K562 (cell line): ENCODE results near the gene HAUS6. TPM values are rescaled to one million over a fixed set of nuclear protein-coding genes. Genes with fewer than 3 reads are reported as not detected.

Experiments used
- ATAC-seq: fragments of 200-7000 bp; cut with Tn5 transposase; 3 replicates; pipeline ENCODE4 v1.9.1; 2020; ENCODE audit warnings: moderate library complexity
- BruUV-seq: library from RNA; stranded (reverse); fragments of 400-500 nt; replicated peaks from 2 replicates; lab custom pipeline; 2021; lab: Mats Ljungman, UMichigan
- CTCF ChIA-PET: fragments of 300-600 bp; formaldehyde crosslinking; extraction: SDS; loops from one replicate; lab custom pipeline; 2021; ENCODE audit warnings: low intra/inter-chr PET ratio; lab: Yijun Ruan, JAX
- POLR2A ChIA-PET: fragments of 300-600, 350-650 bp; sonication (Branson Sonifier 250); formaldehyde crosslinking; extraction: SDS; loops from one replicate; lab custom pipeline; 2021; ENCODE audit warnings: antibody characterized with exemption, inconsistent platforms; lab: Yijun Ruan, JAX
- DNase-seq, 4 experiments: peaks; one replicate each; pipeline versions ENCODE4 v3.0.0 to v3.0.0-alpha.2; 2011 to 2018; ENCODE audit warnings: low spot score in 3 of 4, mixed read lengths in 3 of 4; ENCODE audit errors: extremely low read depth in 1 of 4
- FAIRE-seq: peaks from 2 replicates; lab custom pipeline; 2011; peaks lifted over from hg19 to GRCh38; lab: Jason Lieb, UNC
- H2AFZ ChIP-seq: 2 replicates; pipeline ENCODE4 v1.6.0; 2011; ENCODE audit warnings: low read depth, low read length, control low read depth, inconsistent platforms
- H3K27ac ChIP-seq: fragments of 200-600 bp; 3 replicates; pipeline ENCODE4 v1.8.0; 2011; ENCODE audit warnings: low read depth, mild to moderate bottlenecking, control low read depth, inconsistent platforms, low read length, moderate library complexity, mixed read lengths; ENCODE audit errors: extremely low read depth
- H3K27me3 ChIP-seq, 2 experiments: fragments of 300-600 bp in 1 of 2; 2 replicates in 1 of 2; 3 replicates in 1 of 2; pipeline versions ENCODE4 v1.6.0 to v1.8.0; 2011; ENCODE audit warnings: inconsistent platforms in 2 of 2, low read length in 2 of 2, mild to moderate bottlenecking in 1 of 2, mixed read lengths in 1 of 2, moderate library complexity in 1 of 2; ENCODE audit not compliant: control insufficient read depth in 2 of 2, insufficient read depth in 2 of 2
- H3K36me3 ChIP-seq: fragments of 300-600 bp; 3 replicates; pipeline ENCODE4 v1.8.0; 2011; ENCODE audit warnings: mild to moderate bottlenecking, low read length, inconsistent platforms; ENCODE audit not compliant: control insufficient read depth, insufficient read depth
- H3K4me1 ChIP-seq, 2 experiments: fragments of 200-600 bp in 1 of 2; replicated peaks in 1 of 2; 2 replicates in 1 of 2; 3 replicates in 1 of 2; pipeline versions ENCODE4 v1.5.1 to v1.8.0; 2011; ENCODE audit warnings: inconsistent platforms in 2 of 2, low read length in 2 of 2, mild to moderate bottlenecking in 1 of 2, mixed read lengths in 1 of 2, moderate library complexity in 1 of 2; ENCODE audit not compliant: control insufficient read depth in 2 of 2, insufficient read depth in 2 of 2
- H3K4me2 ChIP-seq: 2 replicates; pipeline ENCODE4 v1.6.1; 2011; ENCODE audit warnings: low read length, control low read depth, inconsistent platforms, mixed read lengths; ENCODE audit not compliant: insufficient read depth
- H3K4me3 ChIP-seq: fragments of 200-600 bp; sonication (generic), shearing (Covaris generic); 2 replicates; pipeline ENCODE4 v1.5.1; 2016; ENCODE audit warnings: control low read depth, inconsistent platforms
- H3K79me2 ChIP-seq: fragments of 200-600 bp; 3 replicates; pipeline ENCODE4 v1.8.0; 2011; ENCODE audit warnings: low read length, inconsistent platforms; ENCODE audit not compliant: control insufficient read depth, insufficient read depth
- H3K9ac ChIP-seq, 2 experiments: 2 replicates each; pipeline versions ENCODE4 v1.6.0 to v1.6.1; 2011; ENCODE audit warnings: low read depth in 2 of 2, low read length in 2 of 2, control low read depth in 1 of 2, inconsistent platforms in 1 of 2, mild to moderate bottlenecking in 1 of 2, mixed read lengths in 1 of 2; ENCODE audit not compliant: insufficient read depth in 1 of 2
- H3K9me1 ChIP-seq: one replicate; pipeline ENCODE4 v1.6.0; 2011; ENCODE audit warnings: inconsistent platforms, mild to moderate bottlenecking, low read length, moderate library complexity; ENCODE audit not compliant: control insufficient read depth, insufficient read depth
- H3K9me3 ChIP-seq: replicated peaks from 2 replicates; pipeline ENCODE4 v1.5.1; 2011; ENCODE audit warnings: low read depth, low read length, inconsistent platforms; ENCODE audit not compliant: control insufficient read depth, insufficient read depth
- H4K20me1 ChIP-seq: replicated peaks from 2 replicates; pipeline ENCODE4 v1.6.1; 2011; ENCODE audit warnings: low read length, inconsistent platforms, mixed read lengths; ENCODE audit not compliant: control insufficient read depth, insufficient read depth
- BCL6 ChIP-seq: fragments of 250-450 bp; sonication (Bioruptor Pico); IDR thresholded peaks from 2 replicates; pipeline ENCODE4 v1.4.0; 2020
- HDAC6 ChIP-seq: IDR thresholded peaks from 2 replicates; pipeline ENCODE4 v1.6.1; 2012; ENCODE audit warnings: low read depth, mild to moderate bottlenecking, control low read depth, inconsistent platforms, low read length, moderate library complexity
- KDM5B ChIP-seq: fragments of 200-600 bp; sonication (generic); IDR thresholded peaks from 2 replicates; pipeline ENCODE4 v1.6.1; 2012; ENCODE audit warnings: low read depth, mild to moderate bottlenecking, moderate library complexity, low read length, control low read depth, inconsistent platforms; ENCODE audit not compliant: insufficient replicate concordance
- LCOR ChIP-seq: sonication (generic); formaldehyde crosslinking; IDR thresholded peaks from 2 replicates; pipeline ENCODE4 v1.8.0; 2022; ENCODE audit warnings: mild to moderate bottlenecking, missing genetic modification reagents
- RBM25 ChIP-seq: fragments of 200-400 bp; formaldehyde crosslinking; IDR thresholded peaks from 2 replicates; pipeline ENCODE4 v1.6.1; 2018; ENCODE audit warnings: low read length, low read depth, moderate library complexity; ENCODE audit not compliant: severe bottlenecking
- SIN3B ChIP-seq: fragments of 450-650 bp; IDR thresholded peaks from 2 replicates; pipeline ENCODE4 v1.6.1; 2017; ENCODE audit warnings: low read depth, mild to moderate bottlenecking, moderate library complexity
- TAL1 ChIP-seq: fragments of 450-650 bp; IDR thresholded peaks from 2 replicates; pipeline ENCODE4 v1.6.1; 2016; ENCODE audit warnings: mild to moderate bottlenecking
- TSHZ1 ChIP-seq: fragments of 250-450 bp; sonication (Bioruptor Pico); IDR thresholded peaks from 2 replicates; pipeline ENCODE4 v1.4.0; 2020; ENCODE audit warnings: mild to moderate bottlenecking, moderate library complexity
- ZBTB17 ChIP-seq: fragments of 450-650 bp; formaldehyde crosslinking; IDR thresholded peaks from 2 replicates; pipeline ENCODE4 v1.4.0; 2020; ENCODE audit warnings: mild to moderate bottlenecking
- ZNF197 ChIP-seq: fragments of 200-800 bp; sonication (Bioruptor generic); IDR thresholded peaks from 2 replicates; pipeline ENCODE4 v1.6.1; 2016; ENCODE audit warnings: low read depth, missing genetic modification characterization, missing compliant biosample characterization
- ZNF282 ChIP-seq: sonication (generic); formaldehyde crosslinking; IDR thresholded peaks from 2 replicates; pipeline ENCODE4 v1.8.1; 2023; ENCODE audit warnings: missing genetic modification reagents
- in situ Hi-C: fragments of 300-500 bp; cut with MboI; formaldehyde crosslinking; loops from 4 replicates; pipeline ENCODE4 v1.15.0; 2018; ENCODE audit warnings: inconsistent platforms, mixed read lengths
- intact Hi-C: fragments of 100-400 bp; cut with micrococcal nuclease; formaldehyde crosslinking; loops from 2 replicates; pipeline ENCODE4 v1.14.2; 2022
- polyA plus RNA-seq, 8 experiments: library from polyadenylated mRNA; depleted of rRNA in 4 of 8; stranded (reverse) in 5 of 8; unstranded in 3 of 8; fragments of >200 nt; fragmentation: Nextera tagmentation in 2 of 8; fragmentation: Illumina TruSeq in 1 of 8; extraction: Ambion mirVana in 2 of 8; extraction: Trizol in 1 of 8; gene quantifications; 2 replicates each; pipeline versions ENCODE4 v1.2.1 to v1.2.3, GENCODE V29; 2011 to 2014; ENCODE audit warnings: inconsistent platforms in 1 of 8, missing spikeins in 1 of 8
- total RNA-seq, 7 experiments: library from RNA; depleted of rRNA in 6 of 7; stranded (reverse); fragments of >200 nt in 6 of 7; fragmentation: Illumina TruSeq in 2 of 7; extraction: Trizol in 2 of 7; gene quantifications; 2 replicates each; pipeline versions ENCODE4 v1.2.1 to v1.2.3, GENCODE V29; 2011 to 2021; ENCODE audit warnings: low replicate concordance in 1 of 7
- TF ChIP-seq, protein P1 (sequence below): fragments of 250-450 bp; sonication (Bioruptor Pico); IDR thresholded peaks from 2 replicates; pipeline ENCODE4 v1.4.0; 2020; ENCODE audit warnings: mild to moderate bottlenecking, moderate library complexity
- TF ChIP-seq, protein P2 (sequence below): fragments of 200-800 bp; sonication (Bioruptor generic); IDR thresholded peaks from 2 replicates; pipeline ENCODE4 v1.6.1; 2017; ENCODE audit warnings: missing genetic modification characterization, missing compliant biosample characterization
- TF ChIP-seq, protein P3 (sequence below): fragments of 450-650 bp; IDR thresholded peaks from 2 replicates; pipeline ENCODE4 v1.6.1; 2016; ENCODE audit warnings: low read depth, mild to moderate bottlenecking, moderate library complexity

The HAUS6 gene
- total and polyA plus RNA-seq, 9 of the 15 experiments (the other 6 are each of a cell fraction or from before 2014, with no cell fraction given) = 10.2 to 31.7 (median 23.1) TPM

DNA sequence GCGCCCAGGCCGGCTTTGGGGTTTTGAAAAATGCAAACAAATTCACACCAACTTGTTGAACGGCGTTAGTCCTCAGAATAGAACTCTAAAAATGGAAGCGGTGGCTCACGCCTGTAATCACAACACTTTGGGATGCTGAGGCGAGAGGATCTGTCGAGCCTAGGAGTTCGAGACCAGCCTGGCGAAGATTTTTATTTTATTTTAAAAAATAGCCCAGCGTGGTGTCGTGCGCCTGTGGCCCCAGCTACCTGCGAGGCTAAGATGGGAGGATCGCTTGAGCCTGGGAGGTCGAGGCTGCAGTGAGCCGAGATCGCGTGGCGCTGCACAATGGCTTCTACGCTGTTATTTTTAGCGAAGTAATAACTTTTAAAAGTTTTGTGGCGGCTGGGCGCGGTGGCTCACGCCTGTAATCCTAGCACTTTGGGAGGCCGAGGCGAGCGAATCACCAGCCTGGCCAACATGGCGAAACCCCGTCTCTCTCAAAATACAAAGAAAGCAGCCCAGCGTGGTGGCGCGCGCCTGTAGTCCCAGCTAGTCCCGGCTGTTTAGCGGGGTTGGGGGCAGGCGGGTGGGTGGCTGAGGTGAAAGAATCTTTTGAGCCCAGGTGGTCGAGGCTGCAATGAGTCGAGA, 25.3 kb upstream of the HAUS6 start (continued):
- TF ChIP-seq TSHZ1 (CRISPR knock-in tag) (no peak), ZNF282 (no peak), BCL6 (CRISPR knock-in tag) (no peak)

GRCh38 chr9:19124430-19124793, 21.7 kb upstream of the HAUS6 start:
- Histone ChIP-seq H3K4me3 (peak overlapping the region; percentile 14; the same call in 1 of the 2 replicates), H3K27me3 (no peaks in the 10 kb centered on the region), H3K4me2 (peak overlapping the region; percentile 75), H3K9me3 (no peaks in the 10 kb centered on the region), H4K20me1 (no peaks in the 10 kb centered on the region), H3K4me1 (peaks cover 17 to 26% of the 10 kb centered on the region in 2 experiments; a peak in 4 of 5 replicates), H3K9ac (peak overlapping the region; percentile 46 to 70; a peak in 3 of 4 replicates), H3K79me2 (peaks cover 30% of the 10 kb centered on the region), H2AFZ (no peak overlapping the region; the same call in 1 of the 2 replicates), H3K9me1 (no peaks in the 10 kb centered on the region), H3K27ac (peak overlapping the region; percentile 81), H3K36me3 (peaks cover 58% of the 10 kb centered on the region)
- intact Hi-C loops = no loop called here
- POLR2A ChIA-PET = interaction anchor here (0.6 to 2.0 kb wide), 9 partner anchors 9 to 337 kb away, joined by 3 to 11 read pairs (median 4); no protein-coding TSS in a partner anchor
- FAIRE-seq (peak; percentile 52), ATAC-seq (no peak), DNase-seq (no peak)
- in situ Hi-C loops = no loop called here
- no TSS peak for BruUV-seq
- CTCF ChIA-PET = no interaction called here
- TF ChIP-seq SIN3B (no peak), KDM5B (no peak), LCOR (CRISPR knock-in tag) (no peak), ZBTB17 (CRISPR knock-in tag) (no peak), ZNF197 (CRISPR knock-in tag) (no peak), TAL1 (no peak), RBM25 (no peak), HDAC6 (no peak)
- TF ChIP-seq, protein P1, sequence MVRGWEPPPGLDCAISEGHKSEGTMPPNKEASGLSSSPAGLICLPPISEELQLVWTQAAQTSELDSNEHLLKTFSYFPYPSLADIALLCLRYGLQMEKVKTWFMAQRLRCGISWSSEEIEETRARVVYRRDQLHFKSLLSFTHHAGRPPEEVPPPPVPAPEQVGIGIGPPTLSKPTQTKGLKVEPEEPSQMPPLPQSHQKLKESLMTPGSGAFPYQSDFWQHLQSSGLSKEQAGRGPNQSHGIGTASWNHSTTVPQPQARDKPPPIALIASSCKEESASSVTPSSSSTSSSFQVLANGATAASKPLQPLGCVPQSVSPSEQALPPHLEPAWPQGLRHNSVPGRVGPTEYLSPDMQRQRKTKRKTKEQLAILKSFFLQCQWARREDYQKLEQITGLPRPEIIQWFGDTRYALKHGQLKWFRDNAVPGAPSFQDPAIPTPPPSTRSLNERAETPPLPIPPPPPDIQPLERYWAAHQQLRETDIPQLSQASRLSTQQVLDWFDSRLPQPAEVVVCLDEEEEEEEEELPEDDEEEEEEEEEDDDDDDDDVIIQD = no peak
- TF ChIP-seq, protein P2, sequence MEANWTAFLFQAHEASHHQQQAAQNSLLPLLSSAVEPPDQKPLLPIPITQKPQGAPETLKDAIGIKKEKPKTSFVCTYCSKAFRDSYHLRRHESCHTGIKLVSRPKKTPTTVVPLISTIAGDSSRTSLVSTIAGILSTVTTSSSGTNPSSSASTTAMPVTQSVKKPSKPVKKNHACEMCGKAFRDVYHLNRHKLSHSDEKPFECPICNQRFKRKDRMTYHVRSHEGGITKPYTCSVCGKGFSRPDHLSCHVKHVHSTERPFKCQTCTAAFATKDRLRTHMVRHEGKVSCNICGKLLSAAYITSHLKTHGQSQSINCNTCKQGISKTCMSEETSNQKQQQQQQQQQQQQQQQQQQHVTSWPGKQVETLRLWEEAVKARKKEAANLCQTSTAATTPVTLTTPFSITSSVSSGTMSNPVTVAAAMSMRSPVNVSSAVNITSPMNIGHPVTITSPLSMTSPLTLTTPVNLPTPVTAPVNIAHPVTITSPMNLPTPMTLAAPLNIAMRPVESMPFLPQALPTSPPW (CRISPR knock-in tag) = no peak
- TF ChIP-seq, protein P3, sequence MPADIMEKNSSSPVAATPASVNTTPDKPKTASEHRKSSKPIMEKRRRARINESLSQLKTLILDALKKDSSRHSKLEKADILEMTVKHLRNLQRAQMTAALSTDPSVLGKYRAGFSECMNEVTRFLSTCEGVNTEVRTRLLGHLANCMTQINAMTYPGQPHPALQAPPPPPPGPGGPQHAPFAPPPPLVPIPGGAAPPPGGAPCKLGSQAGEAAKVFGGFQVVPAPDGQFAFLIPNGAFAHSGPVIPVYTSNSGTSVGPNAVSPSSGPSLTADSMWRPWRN = no peak
